ENCODE results near the gene NIF3L1. TPM values are rescaled to one million over a fixed set of nuclear protein-coding genes. Genes with fewer than 3 reads are reported as not detected.
A peak's percentile ranks its signal among the peaks of the same experiment; 100 is the strongest.

The NIF3L1 gene
- total RNA-seq, 1 donor from 2014 or later: 49.8 TPM

DNA sequence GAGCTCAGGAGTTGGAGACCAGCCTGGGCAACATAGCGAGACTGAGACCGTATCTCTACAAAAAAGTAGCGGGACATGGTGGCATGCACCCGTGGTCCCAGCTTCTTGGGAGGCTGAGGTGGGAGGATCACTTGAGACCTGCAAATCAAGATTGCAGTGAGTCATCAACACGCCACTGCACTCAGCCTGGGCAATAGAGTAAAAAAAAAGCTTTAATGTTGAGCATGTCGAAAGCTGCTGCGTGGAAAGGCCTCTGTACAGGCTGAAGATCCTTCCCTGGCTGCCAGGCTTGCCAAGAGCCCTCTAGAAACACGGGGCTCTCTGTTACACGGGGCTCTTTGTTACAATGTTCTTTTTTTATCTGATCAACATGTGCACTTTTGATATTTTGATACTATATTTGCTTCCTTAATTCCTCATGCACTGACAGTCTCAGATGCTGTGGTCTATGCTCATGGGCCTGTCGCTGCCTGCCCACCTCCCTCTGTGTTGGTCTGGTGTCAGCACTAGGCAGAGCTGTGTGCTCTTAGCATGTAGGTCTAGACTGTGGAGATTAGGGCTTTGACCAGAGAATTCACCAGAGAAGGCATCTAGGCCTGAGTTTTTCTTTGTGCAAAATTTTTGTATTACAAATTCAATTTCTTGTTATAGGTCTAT lies 43.4 kb upstream of the NIF3L1 start:
- TF ChIP-seq, protein P1, sequence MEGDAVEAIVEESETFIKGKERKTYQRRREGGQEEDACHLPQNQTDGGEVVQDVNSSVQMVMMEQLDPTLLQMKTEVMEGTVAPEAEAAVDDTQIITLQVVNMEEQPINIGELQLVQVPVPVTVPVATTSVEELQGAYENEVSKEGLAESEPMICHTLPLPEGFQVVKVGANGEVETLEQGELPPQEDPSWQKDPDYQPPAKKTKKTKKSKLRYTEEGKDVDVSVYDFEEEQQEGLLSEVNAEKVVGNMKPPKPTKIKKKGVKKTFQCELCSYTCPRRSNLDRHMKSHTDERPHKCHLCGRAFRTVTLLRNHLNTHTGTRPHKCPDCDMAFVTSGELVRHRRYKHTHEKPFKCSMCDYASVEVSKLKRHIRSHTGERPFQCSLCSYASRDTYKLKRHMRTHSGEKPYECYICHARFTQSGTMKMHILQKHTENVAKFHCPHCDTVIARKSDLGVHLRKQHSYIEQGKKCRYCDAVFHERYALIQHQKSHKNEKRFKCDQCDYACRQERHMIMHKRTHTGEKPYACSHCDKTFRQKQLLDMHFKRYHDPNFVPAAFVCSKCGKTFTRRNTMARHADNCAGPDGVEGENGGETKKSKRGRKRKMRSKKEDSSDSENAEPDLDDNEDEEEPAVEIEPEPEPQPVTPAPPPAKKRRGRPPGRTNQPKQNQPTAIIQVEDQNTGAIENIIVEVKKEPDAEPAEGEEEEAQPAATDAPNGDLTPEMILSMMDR (conservative IDR thresholded peaks at IDR 0.05): no peak
- DNase-seq (ENCODE audit: low read depth, low spot score): no peak
- Mint-ChIP-seq H3K27ac (ENCODE audit: unreplicated experiment) (peak overlapping the region; percentile 54), H3K27me3 (ENCODE audit: low read depth) (no peaks in the 10 kb centered on the region), H3K9me3 (no peaks in the 10 kb centered on the region), H3K36me3 (ENCODE audit: low read depth) (no peaks in the 10 kb centered on the region), H3K4me1 (no peaks in the 10 kb centered on the region), H3K4me3 (no peak overlapping the region)

DNA sequence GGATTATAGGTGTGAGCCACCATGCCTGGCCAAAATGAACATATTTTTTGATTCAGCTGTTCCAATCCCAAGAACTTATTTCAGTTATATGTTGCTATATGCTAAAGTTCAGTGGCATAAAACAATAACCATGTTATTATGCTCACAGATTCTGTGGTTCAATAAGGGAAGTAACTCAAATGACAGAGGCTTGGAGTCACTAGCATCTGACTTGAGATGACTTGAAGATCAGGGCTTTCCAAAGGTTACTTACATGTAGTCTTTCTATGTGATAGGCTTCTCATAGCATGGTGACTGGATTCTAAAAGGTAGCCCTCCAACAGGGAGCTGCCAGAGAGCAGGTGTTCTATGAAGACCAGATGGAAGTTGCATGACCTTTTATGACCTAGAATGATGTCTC lies 41.9 kb upstream of the NIF3L1 start:
- peaks cover 10% of the 10 kb centered on the region for H3K36me3 Mint-ChIP-seq (ENCODE audit: low read depth)
- H3K9me3 Mint-ChIP-seq: no peaks in the 10 kb centered on the region
- H3K4me1 Mint-ChIP-seq: no peaks in the 10 kb centered on the region
- H3K27ac Mint-ChIP-seq (ENCODE audit: unreplicated experiment): no peak overlapping the region
- H3K27me3 Mint-ChIP-seq (ENCODE audit: low read depth): no peaks in the 10 kb centered on the region
- TF ChIP-seq, protein P1 (conservative IDR thresholded peaks at IDR 0.05): no peak
- no peak for DNase-seq (ENCODE audit: low read depth, low spot score)
- H3K4me3 Mint-ChIP-seq: no peak overlapping the region

DNA sequence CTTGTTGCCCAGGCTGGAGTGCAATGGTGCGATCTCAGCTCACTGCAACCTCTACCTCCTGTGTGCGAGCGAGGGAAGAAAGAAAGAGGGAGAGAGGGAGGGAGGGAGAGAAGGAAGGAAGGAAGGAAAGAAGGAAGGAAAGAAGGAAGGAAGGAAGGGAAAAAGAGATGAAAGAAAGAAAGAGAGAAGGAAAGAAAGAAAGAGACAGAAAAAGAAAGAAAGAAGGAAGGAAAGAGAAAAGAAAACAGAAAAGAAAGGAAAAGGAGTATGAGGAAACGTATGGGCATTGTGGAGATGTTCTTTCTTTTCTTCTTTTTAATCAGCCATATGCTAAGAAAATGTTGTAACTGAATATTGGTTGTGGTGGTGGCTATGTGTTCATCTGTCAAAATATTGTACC lies 41.2 kb upstream of the NIF3L1 start:
- peaks cover 17% of the 10 kb centered on the region for H3K36me3 Mint-ChIP-seq (ENCODE audit: low read depth)
- TF ChIP-seq, protein P1 (conservative IDR thresholded peaks at IDR 0.05): no peak
- H3K4me1 Mint-ChIP-seq: no peaks in the 10 kb centered on the region
- DNase-seq (ENCODE audit: low read depth, low spot score): no peak
- no peak overlapping the region for H3K27ac Mint-ChIP-seq (ENCODE audit: unreplicated experiment)
- no peak overlapping the region for H3K4me3 Mint-ChIP-seq
- no peaks in the 10 kb centered on the region for H3K9me3 Mint-ChIP-seq
- no peaks in the 10 kb centered on the region for H3K27me3 Mint-ChIP-seq (ENCODE audit: low read depth)

DNA sequence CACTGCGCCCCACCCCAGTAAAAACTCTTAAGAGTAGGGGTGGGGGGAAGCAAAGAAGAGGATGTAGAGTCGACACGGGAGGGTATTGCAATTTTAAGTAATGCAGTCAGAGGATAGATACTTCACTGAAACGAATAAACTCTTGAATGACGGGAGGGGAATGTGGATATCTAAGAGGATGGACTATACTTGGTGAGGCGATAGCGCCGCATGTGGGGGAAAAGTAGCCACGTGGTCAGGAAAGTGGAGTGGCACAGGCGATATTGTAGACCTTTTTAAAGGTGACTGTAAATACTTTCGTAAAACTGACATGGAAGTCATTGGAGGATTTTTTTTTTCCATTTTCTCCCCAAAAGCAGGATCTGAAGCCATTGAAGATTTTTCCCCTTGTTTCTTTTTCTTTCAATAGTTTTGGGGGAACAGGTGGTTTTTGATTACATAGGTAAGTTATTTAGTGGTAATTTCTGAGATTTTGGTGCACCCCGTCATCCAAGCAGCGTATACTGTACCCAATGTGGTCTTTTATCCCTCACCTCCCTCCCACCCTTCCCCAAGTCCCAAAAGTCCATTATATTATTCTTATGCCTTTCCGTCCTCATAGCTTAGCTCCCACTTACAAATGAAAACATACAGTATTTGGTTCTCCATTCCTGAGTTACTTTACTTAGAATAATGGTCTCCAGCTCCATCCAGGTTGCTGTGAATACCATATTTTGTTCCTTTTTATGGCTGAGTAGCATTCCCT lies 38.5 kb upstream of the NIF3L1 start:
- no peak for DNase-seq (ENCODE audit: low read depth, low spot score)
- Mint-ChIP-seq H3K27ac (ENCODE audit: unreplicated experiment) (no peak overlapping the region), H3K4me3 (no peak overlapping the region), H3K27me3 (ENCODE audit: low read depth) (no peaks in the 10 kb centered on the region), H3K9me3 (no peaks in the 10 kb centered on the region), H3K4me1 (no peaks in the 10 kb centered on the region), H3K36me3 (ENCODE audit: low read depth) (peaks cover 22% of the 10 kb centered on the region)
- TF ChIP-seq, protein P1 (conservative IDR thresholded peaks at IDR 0.05): no peak

DNA sequence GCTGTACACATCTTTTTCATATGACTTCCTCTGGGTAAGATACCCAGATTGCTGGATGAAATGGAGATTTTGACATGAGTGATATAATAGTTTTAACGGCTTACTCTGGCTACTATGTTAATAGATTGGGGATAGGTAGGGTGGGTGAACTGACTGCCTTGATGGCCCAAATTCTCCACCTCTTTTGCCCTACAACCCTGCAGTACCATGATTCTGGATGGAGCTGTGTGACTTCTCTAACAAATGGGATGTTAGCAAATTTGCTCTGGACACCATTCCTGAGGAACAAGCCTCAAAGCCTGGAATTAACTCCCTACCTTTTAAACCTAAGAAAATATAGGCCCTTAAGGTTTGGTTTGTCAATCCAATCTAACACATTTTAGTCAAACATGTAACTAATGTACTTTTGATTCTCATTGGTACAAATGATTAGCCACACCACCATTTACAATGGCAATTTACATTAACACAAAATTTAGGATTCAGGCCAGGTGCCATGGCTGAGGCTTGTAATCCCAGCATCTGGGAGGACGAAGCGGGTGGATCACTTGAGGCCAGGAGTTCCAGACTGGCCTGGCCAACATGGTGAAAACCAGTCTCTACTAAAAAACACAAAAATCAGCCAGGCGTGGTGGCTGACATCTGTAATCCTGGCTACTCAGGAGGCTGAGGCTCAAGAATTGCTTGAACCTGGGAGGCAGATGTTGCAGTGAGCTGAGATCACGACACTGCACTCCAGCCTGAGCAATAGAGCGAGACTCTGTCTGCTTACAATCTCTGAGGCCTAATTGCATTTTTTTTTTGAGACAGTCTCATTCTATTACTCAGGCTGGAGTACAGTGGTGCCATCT lies 37.5 kb upstream of the NIF3L1 start:
- no peaks in the 10 kb centered on the region for H3K4me1 Mint-ChIP-seq
- H3K27ac Mint-ChIP-seq (ENCODE audit: unreplicated experiment): no peak overlapping the region
- no peak overlapping the region for H3K4me3 Mint-ChIP-seq
- no peaks in the 10 kb centered on the region for H3K27me3 Mint-ChIP-seq (ENCODE audit: low read depth)
- DNase-seq (ENCODE audit: low read depth, low spot score): no peak
- peaks cover 26% of the 10 kb centered on the region for H3K36me3 Mint-ChIP-seq (ENCODE audit: low read depth)
- TF ChIP-seq, protein P1 (conservative IDR thresholded peaks at IDR 0.05): no peak
- H3K9me3 Mint-ChIP-seq: no peaks in the 10 kb centered on the region
